SK-N-SH treated with all-trans-retinoic acid at 6 μM for 48 hours (cell line): ENCODE measurements around the gene SPATA46.

Source experiments
- ARNTL ChIP-seq: fragments of 450-650 bp; formaldehyde crosslinking; IDR thresholded peaks from 2 replicates; pipeline ENCODE4 v1.5.0; 2020; ENCODE audit warnings: low read depth, mild to moderate bottlenecking, moderate library complexity, borderline replicate concordance
- ESRRG ChIP-seq: fragments of 250-450 bp; sonication (Bioruptor Pico); IDR thresholded peaks from 2 replicates; pipeline ENCODE4 v1.6.1; 2021; ENCODE audit warnings: mild to moderate bottlenecking
- PPARA ChIP-seq: fragments of 250-450 bp; sonication (Bioruptor Pico); IDR thresholded peaks from 2 replicates; pipeline ENCODE4 v1.5.0; 2020; ENCODE audit warnings: mild to moderate bottlenecking, borderline replicate concordance
- RARB ChIP-seq: fragments of 250-450 bp; sonication (Bioruptor Pico); IDR thresholded peaks from 2 replicates; pipeline ENCODE4 v1.8.0; 2021; ENCODE audit warnings: mild to moderate bottlenecking, moderate library complexity
- SNAI2 ChIP-seq: fragments of 250-450 bp; sonication (Bioruptor Pico); IDR thresholded peaks from 2 replicates; pipeline ENCODE4 v1.5.0; 2020; ENCODE audit warnings: mild to moderate bottlenecking, moderate library complexity
- ZFP3 ChIP-seq: fragments of 250-450 bp; sonication (Bioruptor Pico); IDR thresholded peaks from 2 replicates; pipeline ENCODE4 v1.5.0; 2020; ENCODE audit warnings: mild to moderate bottlenecking, moderate library complexity
- ZFP30 ChIP-seq: fragments of 450-650 bp; formaldehyde crosslinking; IDR thresholded peaks from 2 replicates; pipeline ENCODE4 v1.5.0; 2022; ENCODE audit warnings: mild to moderate bottlenecking, moderate library complexity
- ZNF565 ChIP-seq: fragments of 450-650 bp; formaldehyde crosslinking; conservative IDR thresholded peaks from 2 replicates; pipeline ENCODE4 v1.5.0; 2020; ENCODE audit warnings: low read depth, mild to moderate bottlenecking, moderate library complexity
- TF ChIP-seq, protein P1 (sequence below): fragments of 250-450 bp; sonication (Bioruptor Pico); IDR thresholded peaks from 2 replicates; pipeline ENCODE4 v1.8.0; 2020; ENCODE audit warnings: mild to moderate bottlenecking, moderate library complexity, borderline replicate concordance
- TF ChIP-seq, protein P2 (sequence below): fragments of 250-450 bp; sonication (Bioruptor Pico); IDR thresholded peaks from 2 replicates; pipeline ENCODE4 v1.8.0; 2021; ENCODE audit warnings: low read depth, mild to moderate bottlenecking, moderate library complexity, borderline replicate concordance
- TF ChIP-seq, protein P3 (sequence below): fragments of 250-450 bp; sonication (Bioruptor Pico); IDR thresholded peaks from 2 replicates; pipeline ENCODE4 v1.5.1; 2020; ENCODE audit warnings: low read depth, mild to moderate bottlenecking, moderate library complexity
- TF ChIP-seq, protein P4 (sequence below): fragments of 250-450 bp; sonication (Bioruptor Pico); IDR thresholded peaks from 2 replicates; pipeline ENCODE4 v1.5.0; 2020; ENCODE audit warnings: mild to moderate bottlenecking, moderate library complexity

DNA sequence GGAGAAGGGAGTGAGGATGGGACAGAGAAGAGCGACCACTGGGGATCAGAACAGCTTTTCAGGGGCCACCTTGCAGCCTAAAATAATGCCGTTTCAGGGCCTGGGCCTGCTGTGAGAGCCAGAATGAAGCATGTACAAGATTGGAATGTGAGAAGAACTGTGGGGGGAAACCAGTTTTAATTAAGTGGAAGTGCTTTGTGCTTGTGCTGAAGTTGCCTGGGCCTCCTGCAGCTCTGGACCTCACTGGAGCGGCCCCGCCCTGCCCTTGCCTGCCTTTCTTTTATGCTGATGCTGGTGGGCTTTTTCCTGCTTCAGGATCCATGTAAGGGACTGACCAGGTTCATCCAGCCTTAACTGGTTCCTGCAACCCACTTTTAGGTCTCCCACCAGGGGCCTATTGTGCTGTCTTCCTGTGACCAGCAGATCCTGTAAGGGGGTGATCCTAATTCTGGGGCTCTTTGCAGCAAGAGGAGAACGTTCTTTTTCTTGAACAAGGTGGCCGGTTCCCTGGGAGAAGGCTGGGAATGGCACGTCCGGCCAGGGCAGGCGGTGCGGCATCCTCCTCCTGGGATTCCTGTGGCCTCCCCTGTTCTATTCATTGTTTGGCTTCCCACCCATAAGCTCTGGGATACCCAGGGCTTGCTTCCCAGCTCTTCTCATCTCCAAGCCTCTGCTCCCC, 8.1 kb upstream of the SPATA46 start:
- no peak for TF ChIP-seq ARNTL
- TF ChIP-seq, protein P1, sequence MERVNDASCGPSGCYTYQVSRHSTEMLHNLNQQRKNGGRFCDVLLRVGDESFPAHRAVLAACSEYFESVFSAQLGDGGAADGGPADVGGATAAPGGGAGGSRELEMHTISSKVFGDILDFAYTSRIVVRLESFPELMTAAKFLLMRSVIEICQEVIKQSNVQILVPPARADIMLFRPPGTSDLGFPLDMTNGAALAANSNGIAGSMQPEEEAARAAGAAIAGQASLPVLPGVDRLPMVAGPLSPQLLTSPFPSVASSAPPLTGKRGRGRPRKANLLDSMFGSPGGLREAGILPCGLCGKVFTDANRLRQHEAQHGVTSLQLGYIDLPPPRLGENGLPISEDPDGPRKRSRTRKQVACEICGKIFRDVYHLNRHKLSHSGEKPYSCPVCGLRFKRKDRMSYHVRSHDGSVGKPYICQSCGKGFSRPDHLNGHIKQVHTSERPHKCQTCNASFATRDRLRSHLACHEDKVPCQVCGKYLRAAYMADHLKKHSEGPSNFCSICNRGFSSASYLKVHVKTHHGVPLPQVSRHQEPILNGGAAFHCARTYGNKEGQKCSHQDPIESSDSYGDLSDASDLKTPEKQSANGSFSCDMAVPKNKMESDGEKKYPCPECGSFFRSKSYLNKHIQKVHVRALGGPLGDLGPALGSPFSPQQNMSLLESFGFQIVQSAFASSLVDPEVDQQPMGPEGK (CRISPR knock-in tag) = no peak
- no peak for TF ChIP-seq ZFP30 (CRISPR knock-in tag)
- TF ChIP-seq, protein P2, sequence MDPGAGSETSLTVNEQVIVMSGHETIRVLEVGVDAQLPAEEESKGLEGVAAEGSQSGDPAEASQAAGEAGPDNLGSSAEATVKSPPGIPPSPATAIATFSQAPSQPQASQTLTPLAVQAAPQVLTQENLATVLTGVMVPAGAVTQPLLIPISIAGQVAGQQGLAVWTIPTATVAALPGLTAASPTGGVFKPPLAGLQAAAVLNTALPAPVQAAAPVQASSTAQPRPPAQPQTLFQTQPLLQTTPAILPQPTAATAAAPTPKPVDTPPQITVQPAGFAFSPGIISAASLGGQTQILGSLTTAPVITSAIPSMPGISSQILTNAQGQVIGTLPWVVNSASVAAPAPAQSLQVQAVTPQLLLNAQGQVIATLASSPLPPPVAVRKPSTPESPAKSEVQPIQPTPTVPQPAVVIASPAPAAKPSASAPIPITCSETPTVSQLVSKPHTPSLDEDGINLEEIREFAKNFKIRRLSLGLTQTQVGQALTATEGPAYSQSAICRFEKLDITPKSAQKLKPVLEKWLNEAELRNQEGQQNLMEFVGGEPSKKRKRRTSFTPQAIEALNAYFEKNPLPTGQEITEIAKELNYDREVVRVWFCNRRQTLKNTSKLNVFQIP = no peak
- no peak for TF ChIP-seq SNAI2 (CRISPR knock-in tag)
- TF ChIP-seq, protein P3, sequence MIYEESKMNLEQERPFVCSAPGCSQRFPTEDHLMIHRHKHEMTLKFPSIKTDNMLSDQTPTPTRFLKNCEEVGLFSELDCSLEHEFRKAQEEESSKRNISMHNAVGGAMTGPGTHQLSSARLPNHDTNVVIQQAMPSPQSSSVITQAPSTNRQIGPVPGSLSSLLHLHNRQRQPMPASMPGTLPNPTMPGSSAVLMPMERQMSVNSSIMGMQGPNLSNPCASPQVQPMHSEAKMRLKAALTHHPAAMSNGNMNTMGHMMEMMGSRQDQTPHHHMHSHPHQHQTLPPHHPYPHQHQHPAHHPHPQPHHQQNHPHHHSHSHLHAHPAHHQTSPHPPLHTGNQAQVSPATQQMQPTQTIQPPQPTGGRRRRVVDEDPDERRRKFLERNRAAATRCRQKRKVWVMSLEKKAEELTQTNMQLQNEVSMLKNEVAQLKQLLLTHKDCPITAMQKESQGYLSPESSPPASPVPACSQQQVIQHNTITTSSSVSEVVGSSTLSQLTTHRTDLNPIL (CRISPR knock-in tag) = no peak
- TF ChIP-seq PPARA = no peak
- no peak for TF ChIP-seq ZNF565 (CRISPR knock-in tag)
- TF ChIP-seq RARB (CRISPR knock-in tag) = no peak
- TF ChIP-seq ESRRG (CRISPR knock-in tag) = no peak
- no peak for TF ChIP-seq ZFP3
- TF ChIP-seq, protein P4, sequence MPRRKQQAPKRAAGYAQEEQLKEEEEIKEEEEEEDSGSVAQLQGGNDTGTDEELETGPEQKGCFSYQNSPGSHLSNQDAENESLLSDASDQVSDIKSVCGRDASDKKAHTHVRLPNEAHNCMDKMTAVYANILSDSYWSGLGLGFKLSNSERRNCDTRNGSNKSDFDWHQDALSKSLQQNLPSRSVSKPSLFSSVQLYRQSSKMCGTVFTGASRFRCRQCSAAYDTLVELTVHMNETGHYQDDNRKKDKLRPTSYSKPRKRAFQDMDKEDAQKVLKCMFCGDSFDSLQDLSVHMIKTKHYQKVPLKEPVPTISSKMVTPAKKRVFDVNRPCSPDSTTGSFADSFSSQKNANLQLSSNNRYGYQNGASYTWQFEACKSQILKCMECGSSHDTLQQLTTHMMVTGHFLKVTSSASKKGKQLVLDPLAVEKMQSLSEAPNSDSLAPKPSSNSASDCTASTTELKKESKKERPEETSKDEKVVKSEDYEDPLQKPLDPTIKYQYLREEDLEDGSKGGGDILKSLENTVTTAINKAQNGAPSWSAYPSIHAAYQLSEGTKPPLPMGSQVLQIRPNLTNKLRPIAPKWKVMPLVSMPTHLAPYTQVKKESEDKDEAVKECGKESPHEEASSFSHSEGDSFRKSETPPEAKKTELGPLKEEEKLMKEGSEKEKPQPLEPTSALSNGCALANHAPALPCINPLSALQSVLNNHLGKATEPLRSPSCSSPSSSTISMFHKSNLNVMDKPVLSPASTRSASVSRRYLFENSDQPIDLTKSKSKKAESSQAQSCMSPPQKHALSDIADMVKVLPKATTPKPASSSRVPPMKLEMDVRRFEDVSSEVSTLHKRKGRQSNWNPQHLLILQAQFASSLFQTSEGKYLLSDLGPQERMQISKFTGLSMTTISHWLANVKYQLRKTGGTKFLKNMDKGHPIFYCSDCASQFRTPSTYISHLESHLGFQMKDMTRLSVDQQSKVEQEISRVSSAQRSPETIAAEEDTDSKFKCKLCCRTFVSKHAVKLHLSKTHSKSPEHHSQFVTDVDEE = no peak
